AG09319 (cell line): Measurements from ENCODE around the gene ATP8B3.

Experiments
- DNase-seq: peaks from one replicate; pipeline ENCODE4 v3.0.0-alpha.2; 2010; ENCODE audit warnings: low read depth; ENCODE audit errors: extremely low read depth
- TF ChIP-seq, protein P1 (sequence below): IDR thresholded peaks from 2 replicates; pipeline ENCODE4 v1.5.1; 2011; ENCODE audit warnings: low read depth, mild to moderate bottlenecking, inconsistent platforms, low read length, moderate library complexity

The ATP8B3 gene

DNA sequence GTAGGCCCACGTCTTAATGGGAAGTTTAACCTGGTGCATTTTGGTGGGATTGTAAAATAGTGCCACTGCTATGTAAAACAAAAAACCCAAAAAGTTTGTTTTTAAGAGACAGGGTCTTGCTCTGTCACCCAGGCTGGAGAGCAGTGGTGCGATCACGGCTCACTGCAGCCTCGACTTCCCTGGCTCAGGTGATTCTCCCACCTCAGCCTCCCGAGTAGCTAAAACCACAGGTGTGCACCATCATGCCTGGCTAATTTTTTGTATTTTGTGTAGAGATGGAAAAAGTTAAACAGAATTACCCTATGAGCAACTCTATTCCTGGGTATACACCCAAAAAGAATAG, 37.0 kb upstream of the ATP8B3 start:
- TF ChIP-seq, protein P1, sequence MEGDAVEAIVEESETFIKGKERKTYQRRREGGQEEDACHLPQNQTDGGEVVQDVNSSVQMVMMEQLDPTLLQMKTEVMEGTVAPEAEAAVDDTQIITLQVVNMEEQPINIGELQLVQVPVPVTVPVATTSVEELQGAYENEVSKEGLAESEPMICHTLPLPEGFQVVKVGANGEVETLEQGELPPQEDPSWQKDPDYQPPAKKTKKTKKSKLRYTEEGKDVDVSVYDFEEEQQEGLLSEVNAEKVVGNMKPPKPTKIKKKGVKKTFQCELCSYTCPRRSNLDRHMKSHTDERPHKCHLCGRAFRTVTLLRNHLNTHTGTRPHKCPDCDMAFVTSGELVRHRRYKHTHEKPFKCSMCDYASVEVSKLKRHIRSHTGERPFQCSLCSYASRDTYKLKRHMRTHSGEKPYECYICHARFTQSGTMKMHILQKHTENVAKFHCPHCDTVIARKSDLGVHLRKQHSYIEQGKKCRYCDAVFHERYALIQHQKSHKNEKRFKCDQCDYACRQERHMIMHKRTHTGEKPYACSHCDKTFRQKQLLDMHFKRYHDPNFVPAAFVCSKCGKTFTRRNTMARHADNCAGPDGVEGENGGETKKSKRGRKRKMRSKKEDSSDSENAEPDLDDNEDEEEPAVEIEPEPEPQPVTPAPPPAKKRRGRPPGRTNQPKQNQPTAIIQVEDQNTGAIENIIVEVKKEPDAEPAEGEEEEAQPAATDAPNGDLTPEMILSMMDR, result no peak
- no peak for DNase-seq

DNA sequence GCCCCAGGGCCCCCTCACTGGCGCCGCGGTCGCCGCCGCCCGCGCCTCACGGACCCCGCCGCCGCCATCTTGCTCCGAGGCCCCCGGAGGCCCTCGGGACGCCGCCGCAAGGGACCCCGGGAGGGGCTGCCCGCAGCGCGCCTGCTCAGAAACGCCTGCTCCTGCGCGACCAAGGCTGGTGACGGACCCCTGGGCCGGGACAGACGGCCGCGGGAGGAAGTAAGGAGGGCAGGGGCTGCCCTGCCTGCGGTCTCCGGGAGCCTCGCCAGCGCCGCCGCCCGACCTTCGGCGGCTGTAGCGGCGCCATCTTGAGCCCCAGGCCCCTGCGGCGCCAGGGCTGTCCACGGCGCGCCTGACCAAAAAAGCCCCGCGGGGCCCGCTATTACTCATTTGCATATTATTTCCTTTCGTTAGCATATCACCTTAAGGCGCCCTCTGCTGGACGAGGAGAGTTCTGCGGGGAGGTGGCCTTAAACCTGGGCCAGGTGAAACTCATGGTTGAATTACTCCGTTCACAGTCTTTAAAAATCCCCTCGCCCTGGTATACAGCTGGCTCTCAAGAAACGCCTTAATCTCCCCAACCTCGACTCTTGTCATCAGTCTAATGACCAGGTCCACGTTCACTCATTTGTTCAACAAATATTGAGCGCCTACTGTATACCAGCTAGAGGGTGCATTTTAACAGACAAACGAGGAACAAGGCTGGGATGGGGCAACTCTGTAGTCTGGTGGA, 36.5 kb upstream of the ATP8B3 start, which contains the start of gene REXO1:
Gene REXO1 (minus strand): TSS at position 85 of the 733 bp plus-strand sequence. CDS start 125 bp downstream, outside the sequence.
- peak; percentile 80 for DNase-seq
- TF ChIP-seq, protein P1, result peak; percentile 87

DNA sequence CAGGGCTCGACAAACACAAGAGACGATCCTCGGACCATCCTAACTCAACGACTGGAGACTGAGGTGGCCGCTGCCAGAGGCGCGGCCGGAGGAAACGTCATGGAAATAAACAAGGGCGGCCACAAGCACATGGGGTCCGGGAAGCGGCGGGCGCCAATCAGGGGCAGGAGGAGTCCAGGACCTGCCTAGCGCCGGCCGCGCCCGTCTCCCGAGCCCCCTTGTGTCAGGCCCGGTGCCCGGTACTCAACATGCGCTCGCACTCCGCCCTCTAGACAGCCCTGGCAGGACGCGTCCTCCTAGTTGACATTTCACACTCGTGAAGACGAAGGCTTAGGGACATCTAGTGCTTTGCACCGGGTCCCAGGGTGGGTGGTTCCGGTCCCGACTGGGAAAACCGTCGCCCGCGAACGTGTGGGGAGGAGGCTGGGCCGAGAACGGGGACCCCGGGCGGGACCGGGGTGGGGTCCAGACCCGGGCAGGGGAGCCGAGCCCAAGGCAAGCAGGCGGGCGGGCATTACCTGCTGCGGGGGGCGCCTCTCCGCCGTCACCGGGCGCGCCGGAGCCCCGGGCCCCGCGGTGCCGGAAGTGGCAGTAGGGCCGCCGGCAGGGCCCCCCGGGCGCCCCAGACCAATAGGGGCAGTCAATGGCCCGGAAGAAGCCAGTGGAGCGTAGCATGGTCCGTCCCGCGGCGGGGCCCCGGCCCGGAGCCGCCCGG, 35.8 kb upstream of the ATP8B3 start:
- no peak for DNase-seq
- TF ChIP-seq, protein P1, result no peak

DNA sequence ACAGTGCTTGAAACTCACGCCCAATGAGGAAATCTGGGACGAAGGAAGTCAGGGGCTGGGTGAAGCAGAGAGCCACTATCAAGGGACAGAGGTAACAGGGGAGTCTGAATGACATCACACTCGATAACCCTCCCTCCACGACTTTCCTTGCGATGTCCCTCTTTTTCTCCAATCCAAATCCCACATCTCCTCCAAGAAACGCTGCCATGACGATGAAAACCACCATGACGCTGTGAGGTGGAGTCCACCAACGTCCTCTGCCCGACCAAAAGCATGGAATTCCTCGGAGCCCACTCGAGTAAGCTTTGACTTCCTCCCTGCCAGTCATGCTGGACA, 35.2 kb upstream of the ATP8B3 start:
- TF ChIP-seq, protein P1, result no peak
- DNase-seq, result no peak

DNA sequence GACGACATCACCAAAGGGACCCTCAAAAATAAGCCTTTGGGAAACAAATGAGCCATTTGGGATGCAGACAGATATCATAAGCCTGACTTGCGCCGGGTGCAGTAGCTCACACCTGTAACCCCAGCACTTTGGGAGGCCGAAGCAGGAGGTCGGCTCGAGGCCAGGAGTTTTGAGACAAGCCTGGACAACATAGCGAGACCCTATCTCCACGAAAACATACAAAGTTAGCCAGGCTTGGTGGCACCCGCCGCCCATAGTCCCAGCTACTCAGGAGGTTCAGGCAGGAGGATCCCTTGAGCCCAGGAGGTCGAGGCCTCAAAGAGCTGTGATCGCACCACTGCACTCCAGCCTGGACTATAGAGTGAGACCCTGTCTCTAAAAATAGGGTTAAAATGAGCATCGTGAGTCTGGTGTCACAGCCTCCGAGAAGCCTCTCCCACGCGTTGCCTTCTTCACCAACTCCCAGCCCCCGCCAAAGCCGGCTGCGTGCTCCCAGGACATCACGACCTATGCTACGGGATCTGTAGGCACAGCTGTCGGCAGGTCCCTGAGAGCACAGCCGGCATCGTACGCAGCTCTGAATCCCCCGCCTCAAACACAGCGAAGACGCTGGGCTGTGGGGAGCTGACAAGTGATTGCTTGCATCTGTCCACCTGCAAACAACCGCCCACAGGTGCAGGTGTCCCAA, 34.6 kb upstream of the ATP8B3 start:
- TF ChIP-seq, protein P1, result no peak
- no peak for DNase-seq

DNA sequence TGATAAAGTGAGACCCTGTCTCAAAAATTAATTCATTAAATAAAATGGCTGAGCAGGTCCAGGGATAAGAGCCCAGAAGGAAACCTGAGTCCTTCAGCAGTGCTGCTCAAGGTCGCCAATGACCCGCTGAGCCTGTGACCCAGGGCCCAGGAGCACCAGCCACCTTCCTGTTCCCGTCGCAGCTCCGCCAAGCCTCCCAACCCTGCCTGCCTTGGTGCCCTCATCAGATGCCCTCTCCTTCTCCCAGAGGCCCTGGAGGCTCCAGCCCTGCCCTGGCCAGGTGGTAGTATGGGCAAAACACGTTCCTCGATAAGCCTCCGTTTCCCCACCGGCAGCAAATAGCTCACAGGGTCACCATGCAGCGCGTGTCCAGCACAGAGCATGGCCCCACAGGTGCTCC, 33.6 kb upstream of the ATP8B3 start:
- TF ChIP-seq, protein P1, result no peak
- DNase-seq, result no peak

DNA sequence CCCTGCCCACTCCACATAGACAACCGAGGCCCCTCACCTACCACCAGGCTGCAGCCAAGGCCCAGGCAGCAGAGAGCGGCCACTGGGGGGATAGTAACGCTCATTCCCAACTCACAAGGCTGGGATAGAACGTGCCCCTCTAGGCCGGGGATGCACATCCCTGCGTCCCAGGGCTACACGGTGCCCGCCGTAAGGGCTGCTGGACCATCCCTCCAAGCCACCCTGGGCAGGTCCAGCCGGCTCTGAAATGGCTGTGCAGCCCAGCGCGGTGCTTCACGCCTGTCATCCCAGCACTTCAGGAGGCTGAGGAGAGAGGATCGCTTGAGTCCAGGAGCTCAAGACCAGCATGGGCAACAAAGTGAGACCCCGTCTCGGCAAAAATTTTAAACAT, 33.0 kb upstream of the ATP8B3 start:
- TF ChIP-seq, protein P1, result no peak
- DNase-seq, result no peak
